Nephron progenitor cell (in vitro differentiated cells): ENCODE measurements around the gene GNB1.

Experiments used
- DNase-seq: peaks from one replicate; pipeline ENCODE4 v3.0.0; 2021
- H3K27ac Mint-ChIP-seq: 2 replicates; pipeline ENCODE4 v1.8.0; 2021; ENCODE audit warnings: mild to moderate bottlenecking, moderate library complexity, mixed read lengths
- H3K27me3 Mint-ChIP-seq: 2 replicates; pipeline ENCODE4 v1.8.0; 2021; ENCODE audit warnings: mild to moderate bottlenecking, low read depth, mixed read lengths; ENCODE audit not compliant: poor library complexity
- H3K36me3 Mint-ChIP-seq: 2 replicates; pipeline ENCODE4 v1.8.0; 2021; ENCODE audit warnings: low read depth, mixed read lengths
- H3K4me1 Mint-ChIP-seq: 2 replicates; pipeline ENCODE4 v1.8.0; 2021; ENCODE audit warnings: mixed read lengths
- H3K4me3 Mint-ChIP-seq: 2 replicates; pipeline ENCODE4 v1.8.0; 2021; ENCODE audit warnings: mild to moderate bottlenecking, moderate library complexity, mixed read lengths
- H3K9me3 Mint-ChIP-seq: 2 replicates; pipeline ENCODE4 v1.8.0; 2021; ENCODE audit warnings: mild to moderate bottlenecking, moderate library complexity, mixed read lengths
- TF ChIP-seq, protein P1 (sequence below): fragments of 200-600 bp; sonication (generic); IDR thresholded peaks from 2 replicates; pipeline ENCODE4 v1.5.0; 2021; ENCODE audit warnings: antibody characterized with exemption

GNB1 gene

DNA sequence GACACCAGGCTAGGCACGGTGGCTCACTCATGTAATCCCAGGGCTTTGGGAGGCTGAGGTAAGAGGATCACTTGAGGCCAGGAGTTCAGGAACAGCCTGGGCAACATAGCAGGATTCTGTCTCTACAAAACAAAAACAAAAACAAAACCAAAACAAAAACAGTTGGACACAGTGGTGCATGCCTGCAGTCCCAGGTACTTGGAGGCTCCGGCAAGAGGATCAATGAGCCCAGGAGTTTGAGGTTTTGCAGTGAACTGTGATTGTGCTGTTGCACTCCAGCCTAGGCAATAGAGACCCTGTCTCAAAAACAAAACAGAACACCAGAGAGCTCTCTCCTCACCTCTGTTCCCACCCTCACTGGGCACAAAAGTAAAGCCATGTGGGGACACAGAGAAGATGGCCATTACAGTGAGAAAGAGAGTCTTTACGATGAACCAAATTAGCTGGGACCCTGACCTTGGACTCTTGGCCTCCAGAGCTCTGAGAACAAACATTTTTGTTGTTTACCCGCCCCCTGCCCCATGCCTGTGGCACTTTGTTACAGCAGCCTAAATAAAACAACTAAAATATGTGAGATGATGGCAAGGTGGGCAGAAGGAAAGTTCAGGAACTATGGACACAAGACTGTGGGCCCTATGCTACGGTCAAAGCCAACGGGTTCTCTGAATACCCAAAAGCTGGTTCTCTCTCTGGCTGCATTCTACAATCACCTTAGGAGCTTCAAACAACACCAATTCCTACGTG lies 122.5 kb downstream of the GNB1 start:
- Mint-ChIP-seq H3K4me3 (no peak overlapping the region), H3K27ac (no peak overlapping the region), H3K9me3 (peaks cover 49% of the 10 kb centered on the region), H3K4me1 (peaks cover 8% of the 10 kb centered on the region), H3K36me3 (peaks cover 63% of the 10 kb centered on the region), H3K27me3 (no peaks in the 10 kb centered on the region)
- TF ChIP-seq, protein P1, sequence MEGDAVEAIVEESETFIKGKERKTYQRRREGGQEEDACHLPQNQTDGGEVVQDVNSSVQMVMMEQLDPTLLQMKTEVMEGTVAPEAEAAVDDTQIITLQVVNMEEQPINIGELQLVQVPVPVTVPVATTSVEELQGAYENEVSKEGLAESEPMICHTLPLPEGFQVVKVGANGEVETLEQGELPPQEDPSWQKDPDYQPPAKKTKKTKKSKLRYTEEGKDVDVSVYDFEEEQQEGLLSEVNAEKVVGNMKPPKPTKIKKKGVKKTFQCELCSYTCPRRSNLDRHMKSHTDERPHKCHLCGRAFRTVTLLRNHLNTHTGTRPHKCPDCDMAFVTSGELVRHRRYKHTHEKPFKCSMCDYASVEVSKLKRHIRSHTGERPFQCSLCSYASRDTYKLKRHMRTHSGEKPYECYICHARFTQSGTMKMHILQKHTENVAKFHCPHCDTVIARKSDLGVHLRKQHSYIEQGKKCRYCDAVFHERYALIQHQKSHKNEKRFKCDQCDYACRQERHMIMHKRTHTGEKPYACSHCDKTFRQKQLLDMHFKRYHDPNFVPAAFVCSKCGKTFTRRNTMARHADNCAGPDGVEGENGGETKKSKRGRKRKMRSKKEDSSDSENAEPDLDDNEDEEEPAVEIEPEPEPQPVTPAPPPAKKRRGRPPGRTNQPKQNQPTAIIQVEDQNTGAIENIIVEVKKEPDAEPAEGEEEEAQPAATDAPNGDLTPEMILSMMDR, result no peak
- no peak for DNase-seq

DNA sequence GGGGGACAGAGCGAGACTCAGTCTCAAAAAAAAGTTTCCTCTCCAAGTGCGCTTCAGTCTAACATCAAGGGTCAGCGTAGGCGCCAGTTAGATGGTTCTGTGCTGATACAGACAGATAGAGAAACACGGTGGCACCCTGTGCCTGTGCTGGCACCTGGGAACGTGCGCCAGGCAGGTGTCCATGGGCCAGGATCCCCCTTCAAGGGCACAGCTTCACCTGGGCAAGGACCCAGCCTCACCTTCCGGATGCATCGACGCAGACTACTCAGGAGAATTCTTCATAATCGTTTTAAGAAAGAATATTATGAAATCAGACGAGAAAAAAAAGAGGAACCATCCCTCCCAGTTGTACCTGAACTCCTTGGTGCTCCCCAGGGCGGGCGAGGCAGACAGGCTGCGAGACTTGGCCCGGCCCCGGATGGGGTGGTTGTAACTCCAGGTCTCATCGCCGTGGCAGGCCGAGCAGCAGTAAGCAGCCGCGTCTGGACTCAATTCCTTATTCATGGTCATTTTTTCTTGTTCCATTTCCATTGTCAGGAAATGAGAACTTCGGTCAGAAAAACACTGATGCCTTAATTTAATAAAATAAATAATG lies 125.9 kb downstream of the GNB1 start:
- Mint-ChIP-seq H3K27me3 (no peaks in the 10 kb centered on the region), H3K36me3 (peaks cover 46% of the 10 kb centered on the region), H3K4me3 (no peak overlapping the region), H3K4me1 (peaks cover 8% of the 10 kb centered on the region), H3K9me3 (peaks cover 23% of the 10 kb centered on the region), H3K27ac (no peak overlapping the region)
- no peak for DNase-seq
- TF ChIP-seq, protein P1, result no peak

DNA sequence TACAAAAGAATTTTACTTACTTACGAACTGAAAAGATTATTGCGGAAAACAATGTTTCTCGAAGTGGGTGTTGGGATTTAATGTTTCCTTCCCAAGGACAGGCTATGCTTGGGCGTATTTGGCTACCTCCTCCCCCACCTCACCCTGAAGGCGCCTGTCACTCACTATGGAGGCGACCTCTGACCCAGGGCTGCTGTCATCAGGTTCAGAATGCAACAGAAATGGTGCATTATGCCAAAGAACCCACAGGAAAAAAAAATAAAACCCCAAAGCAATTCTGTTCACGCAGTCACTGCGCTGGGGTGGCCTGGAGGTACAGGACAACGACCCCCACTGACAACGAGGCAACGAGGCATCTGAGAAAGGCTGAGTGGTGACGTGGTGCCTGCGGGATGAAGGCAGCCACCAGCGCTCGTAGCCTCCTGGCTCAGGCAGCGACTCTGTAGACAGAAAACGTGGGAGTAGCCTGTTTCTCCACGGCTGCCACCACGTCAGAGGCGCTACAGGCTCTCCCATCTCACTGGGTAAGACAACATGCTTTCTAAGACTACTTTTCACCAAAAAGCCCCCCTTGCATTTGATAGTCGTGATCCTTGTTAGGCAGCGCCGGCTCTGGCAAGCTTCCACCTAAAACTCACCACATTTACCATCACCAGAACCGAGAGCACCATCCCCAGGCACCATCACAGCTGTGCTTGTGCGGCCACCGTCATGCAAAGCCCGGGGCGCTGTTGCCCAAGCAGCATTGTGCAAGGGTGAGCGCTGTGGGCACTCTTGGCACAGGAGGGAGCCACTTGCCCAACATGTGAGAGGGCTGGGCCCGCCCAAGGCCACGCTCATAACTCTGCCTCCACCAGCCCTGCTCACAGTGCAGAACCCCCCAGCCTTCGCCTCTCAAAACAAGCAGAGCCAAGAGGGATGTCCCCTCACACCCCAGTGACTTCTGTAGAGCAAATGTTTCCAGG lies 126.9 kb downstream of the GNB1 start:
- DNase-seq, result no peak
- peaks cover 8% of the 10 kb centered on the region for H3K4me1 Mint-ChIP-seq
- H3K9me3 Mint-ChIP-seq, result peaks cover 15% of the 10 kb centered on the region
- no peak overlapping the region for H3K4me3 Mint-ChIP-seq
- TF ChIP-seq, protein P1, result no peak
- H3K36me3 Mint-ChIP-seq, result peaks cover 35% of the 10 kb centered on the region
- H3K27ac Mint-ChIP-seq, result peak overlapping the region; percentile 67
- no peaks in the 10 kb centered on the region for H3K27me3 Mint-ChIP-seq

DNA sequence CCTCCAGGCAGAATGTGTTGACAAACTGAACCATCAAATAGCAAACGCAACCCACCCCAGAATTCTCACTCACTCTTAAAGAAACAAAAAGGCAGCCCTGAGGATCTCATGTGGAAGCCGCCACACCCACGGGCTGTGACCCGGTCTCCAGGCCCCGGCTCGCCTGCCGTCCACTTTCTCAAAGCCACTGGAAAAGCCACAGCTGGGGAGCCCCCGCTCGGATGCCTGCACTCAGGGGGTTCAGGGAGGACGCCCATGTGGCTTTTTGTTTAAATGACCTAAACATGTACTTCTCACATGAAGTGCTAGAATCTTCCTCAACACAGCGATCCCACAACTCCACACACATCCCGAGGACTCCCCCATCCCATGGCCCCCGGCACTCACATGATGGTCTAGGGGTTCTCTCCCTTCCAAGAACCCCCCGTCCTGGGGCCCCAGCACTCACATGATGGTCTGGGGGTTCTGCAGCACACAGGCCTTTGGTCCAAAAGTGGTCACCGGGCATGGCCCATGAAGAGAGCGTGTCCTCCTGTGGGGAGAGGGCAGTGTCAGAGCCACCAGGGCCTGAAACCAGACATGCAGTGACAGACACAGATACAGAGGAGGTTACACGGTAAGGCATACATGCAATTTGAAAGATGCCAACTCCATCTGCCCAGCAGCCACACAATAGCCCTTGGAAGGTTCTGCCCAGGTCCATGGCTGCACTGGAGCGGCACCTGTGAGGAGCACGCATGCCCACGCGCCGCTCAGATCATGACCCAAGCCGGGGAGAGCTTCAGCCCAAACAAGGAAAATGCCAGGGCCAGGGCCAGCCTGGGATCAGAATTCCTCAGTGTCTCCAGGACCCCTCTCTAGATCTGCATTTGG lies 129.1 kb downstream of the GNB1 start:
- Mint-ChIP-seq H3K4me1 (peaks cover 8% of the 10 kb centered on the region), H3K9me3 (no peaks in the 10 kb centered on the region)

DNA sequence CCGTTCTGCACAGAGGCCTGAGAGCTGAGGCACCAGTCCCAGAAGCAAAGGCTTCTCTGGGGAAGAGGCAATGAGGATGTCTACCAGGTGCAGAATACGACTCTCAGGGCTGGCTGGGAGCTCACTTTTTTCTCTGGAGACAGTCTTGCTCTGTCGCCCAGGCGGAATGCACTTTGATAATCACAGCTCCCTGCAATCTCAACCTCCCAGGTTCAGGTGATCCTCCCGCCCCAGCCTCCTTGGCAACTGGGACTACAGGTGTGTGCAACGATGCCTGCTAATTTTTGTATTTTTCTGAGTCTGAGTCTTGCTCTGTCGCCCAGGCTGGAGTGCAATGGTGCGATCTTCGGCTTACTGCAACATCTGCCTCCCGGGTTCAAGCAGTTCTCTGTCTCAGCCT lies 130.2 kb downstream of the GNB1 start:
- H3K27ac Mint-ChIP-seq, result no peak overlapping the region
- peaks cover 14% of the 10 kb centered on the region for H3K36me3 Mint-ChIP-seq

More for the DNA sequence above, 129.1 kb downstream of the GNB1 start:
- TF ChIP-seq, protein P1, result no peak
- Mint-ChIP-seq H3K36me3 (peaks cover 14% of the 10 kb centered on the region), H3K27me3 (no peaks in the 10 kb centered on the region), H3K27ac (no peak overlapping the region), H3K4me3 (no peak overlapping the region)
- DNase-seq, result no peak

More for the DNA sequence above, 130.2 kb downstream of the GNB1 start:
- H3K27me3 Mint-ChIP-seq, result no peaks in the 10 kb centered on the region
- TF ChIP-seq, protein P1, result no peak
- H3K9me3 Mint-ChIP-seq, result no peaks in the 10 kb centered on the region
- DNase-seq, result no peak
- peaks cover 8% of the 10 kb centered on the region for H3K4me1 Mint-ChIP-seq
- H3K4me3 Mint-ChIP-seq, result no peak overlapping the region
